HG02623 (cell line): Measurements from ENCODE around the gene TCF7L1.

ENCODE experiments used
- ATAC-seq: cut with Tn5 transposase; IDR thresholded peaks from one replicate; pipeline ENCODE4 v1.9.1; 2021; ENCODE audit warnings: moderate library complexity; ENCODE audit not compliant: unreplicated experiment

TCF7L1 gene

DNA sequence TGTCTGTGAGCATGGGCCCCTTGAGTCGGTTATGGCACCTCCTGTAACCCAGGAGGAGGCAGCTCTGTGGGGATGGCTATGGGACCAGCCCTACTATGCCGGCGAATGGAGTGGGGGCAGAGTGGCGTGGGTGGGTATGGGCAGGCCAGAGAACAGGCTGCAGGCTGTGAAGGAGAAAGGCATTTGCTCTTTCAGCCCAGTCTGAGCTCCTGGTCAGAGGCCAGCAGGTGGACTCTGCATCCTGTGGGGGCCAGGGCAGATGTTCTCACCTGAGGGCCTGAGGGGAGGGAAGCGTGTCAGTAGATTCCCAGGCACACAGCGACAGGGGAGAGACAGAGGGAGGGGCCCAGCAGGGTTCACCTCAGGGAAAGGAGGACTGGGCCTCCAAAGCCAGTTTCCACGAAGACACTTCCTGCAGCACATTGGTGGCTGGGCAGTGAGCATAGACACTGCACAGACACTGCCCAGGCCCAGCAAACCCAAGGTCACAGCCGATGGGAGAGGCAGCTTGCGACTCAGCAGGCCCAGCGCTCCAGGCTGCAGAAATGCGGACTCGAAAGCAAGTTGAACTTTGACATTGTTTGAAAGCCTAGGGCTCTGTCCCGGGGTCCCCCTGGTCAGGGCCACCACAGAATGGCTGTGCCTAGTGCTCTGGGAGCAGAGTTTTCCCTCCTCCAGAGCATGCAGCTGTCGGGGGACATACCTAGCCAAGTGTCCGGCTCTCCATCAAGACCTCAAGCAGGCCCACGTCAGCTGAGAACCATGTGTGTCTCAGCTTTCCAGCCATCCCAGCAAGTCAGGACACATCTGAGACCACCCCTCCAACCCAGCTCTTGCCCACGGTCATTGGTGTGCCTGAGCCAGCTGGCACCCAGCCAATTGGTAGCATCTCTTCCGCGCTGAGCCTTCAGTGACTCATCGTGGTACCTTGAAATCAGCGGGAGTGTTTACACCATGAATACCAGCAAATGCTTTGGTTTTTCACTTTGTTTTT, 140.8 kb downstream of the TCF7L1 start:
- ATAC-seq: no peak

DNA sequence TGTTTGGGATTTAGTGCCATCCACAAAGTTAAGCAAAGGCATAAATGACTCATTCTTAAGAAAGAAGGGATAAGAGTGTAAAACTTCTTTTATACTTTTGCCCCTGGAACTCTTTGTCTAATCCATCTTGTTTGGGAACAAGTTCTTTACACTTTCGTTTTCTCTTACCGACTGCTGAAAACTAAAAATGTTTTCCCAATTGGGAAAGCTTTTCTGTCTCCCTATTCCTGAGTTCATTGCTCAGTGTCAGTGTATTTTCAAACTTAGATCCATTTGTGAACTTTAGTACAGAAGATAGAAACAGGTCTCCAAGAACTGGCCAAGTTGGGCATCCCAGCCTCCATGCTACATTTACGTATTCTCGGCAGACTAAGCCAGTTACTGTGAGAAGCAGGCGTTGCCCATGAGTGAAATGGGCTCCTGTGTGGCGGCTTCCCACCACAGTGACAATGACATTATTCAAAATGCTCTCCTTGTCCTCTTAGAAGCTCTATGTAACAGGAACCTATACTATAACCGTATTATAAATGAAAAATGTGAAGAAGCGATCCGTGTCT, 142.9 kb downstream of the TCF7L1 start:
- ATAC-seq: no peak

DNA sequence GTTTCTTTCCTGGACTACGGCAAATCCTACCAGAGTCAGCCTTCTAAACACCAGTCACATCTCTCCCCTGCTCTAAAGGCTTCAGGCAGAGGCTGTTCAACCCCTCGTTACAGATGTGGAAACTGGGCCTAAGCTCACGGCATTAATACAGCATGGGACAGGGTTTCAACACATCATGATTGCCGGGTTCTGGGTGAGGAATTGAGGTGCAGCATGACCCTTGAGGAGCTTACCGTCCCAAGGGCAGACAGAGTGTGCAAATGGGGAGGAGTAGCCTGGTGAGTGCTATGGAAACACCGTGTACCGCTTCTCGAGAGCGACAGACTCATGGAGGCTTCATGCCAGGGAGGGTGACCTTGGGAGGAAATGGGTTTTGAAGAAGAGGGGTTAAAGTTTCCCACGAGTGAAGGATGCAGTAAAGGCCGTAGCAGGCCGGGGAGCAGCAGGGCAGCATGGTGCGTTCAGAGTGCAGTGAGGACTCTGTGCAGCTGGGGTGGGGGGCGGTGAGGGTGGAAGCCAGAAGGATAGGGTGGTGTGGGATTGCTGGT, 143.5 kb downstream of the TCF7L1 start:
- no peak for ATAC-seq

DNA sequence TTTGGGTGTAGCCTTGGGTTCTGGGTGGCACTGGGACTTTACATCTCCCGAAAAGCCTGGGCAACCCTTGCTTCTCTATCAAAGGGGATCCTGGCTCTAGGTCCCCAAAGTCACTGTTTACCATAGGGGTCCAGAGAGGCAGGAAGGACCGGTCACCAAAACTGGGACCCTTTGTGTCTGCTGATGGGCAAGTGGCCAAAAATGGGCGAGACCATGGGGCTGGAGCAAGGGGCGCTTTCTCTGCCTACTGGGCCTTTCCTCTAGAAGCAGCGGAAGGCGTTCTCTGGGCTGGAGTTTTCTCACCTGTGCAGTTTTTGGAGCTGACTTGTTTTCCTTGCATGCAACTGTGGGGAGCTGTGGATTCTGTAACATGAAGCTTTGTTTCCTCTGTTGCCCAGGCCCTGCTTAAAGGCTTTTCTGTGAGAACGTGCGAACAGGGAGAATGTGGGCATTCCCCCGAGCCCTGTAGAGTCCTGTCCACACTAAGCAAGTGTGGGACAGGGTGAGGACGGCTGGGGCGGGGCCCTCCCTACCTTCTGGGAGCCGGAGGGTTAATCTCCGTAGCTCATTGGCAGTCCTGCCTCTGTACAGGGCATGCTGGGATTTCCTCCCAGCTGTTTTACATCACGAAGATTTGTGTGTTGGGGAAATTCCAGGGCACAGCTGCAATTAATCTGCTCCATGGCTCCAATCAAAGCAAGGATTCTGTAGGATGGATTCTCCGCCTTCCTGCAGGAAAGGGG, 144.4 kb downstream of the TCF7L1 start:
- no peak for ATAC-seq

DNA sequence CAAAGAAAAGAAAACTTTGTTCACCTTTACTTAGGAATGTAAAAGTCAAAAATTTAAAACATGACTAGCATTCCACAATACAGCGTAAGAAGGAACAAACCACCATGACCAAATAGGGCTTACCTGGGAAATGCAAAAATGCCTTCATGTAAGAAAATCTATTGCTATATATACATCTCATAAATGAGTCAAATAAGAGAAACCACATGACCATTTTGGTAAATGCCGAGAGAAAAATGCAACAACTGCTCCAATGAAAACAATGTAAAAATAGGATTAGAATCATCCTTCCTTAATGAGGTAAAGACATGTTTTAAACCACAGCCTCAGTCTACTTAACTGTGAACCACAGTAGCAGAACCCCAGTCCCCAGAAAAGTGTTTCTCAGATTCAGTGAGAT, 145.2 kb downstream of the TCF7L1 start:
- no peak for ATAC-seq

DNA sequence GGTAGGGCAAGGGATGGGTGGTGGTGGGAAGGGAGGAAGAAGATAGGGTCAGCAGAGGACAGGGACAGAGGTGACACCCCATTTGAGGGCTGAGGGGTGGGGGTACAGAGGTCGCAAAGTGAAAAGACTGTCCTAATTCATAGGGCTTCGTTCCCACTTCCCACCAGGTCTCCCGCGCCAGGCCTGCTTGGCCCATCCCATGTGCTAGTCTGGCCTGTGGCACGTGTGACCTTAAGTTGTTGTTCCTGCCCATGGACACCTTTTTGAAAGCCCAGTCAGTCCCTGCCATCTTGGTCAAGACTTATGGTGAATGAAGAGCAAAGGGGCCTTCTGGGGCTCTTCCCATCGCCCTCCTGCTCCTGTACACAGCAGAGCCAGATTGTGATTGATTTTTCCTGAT, 148.4 kb downstream of the TCF7L1 start:
- no peak for ATAC-seq

DNA sequence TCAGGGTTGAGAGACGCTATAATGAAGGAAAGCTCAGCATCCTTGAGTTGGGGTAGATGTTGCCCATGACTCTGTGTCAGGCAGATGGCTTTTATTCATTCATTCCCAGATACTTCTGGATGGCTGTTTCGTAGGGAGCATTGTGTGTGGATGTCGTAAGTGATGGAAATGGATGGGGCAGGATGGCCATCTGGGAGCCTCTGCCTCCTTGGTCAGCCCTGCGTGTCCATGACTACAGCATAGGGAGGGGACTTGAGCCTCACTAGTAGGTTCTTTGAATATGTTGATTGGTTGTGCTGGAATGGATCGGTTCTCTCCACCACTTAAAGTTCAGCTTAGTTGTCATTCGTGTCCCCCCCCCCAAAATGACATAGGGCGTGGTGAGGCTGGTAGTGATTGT, 149.7 kb downstream of the TCF7L1 start:
- no peak for ATAC-seq

DNA sequence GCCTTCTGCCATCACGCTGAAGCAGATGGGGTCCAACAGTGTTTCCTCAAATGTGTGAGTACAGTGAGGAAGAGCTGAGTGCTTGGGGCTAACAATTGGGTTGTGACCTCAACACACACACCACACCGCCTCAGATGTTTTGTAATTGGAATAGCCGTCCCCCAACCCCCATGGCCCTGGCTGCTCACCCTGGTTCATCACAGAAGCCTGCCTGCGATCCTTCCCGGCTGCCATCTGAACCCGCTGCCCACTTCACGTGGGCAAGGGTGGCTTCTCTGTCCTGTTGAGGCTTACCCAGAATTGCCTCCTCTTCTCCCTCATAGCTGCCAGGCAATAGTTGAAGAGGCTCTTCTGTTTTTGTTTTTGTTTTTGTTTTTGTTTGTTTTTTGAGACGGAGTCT, 150.4 kb downstream of the TCF7L1 start:
- no peak for ATAC-seq

DNA sequence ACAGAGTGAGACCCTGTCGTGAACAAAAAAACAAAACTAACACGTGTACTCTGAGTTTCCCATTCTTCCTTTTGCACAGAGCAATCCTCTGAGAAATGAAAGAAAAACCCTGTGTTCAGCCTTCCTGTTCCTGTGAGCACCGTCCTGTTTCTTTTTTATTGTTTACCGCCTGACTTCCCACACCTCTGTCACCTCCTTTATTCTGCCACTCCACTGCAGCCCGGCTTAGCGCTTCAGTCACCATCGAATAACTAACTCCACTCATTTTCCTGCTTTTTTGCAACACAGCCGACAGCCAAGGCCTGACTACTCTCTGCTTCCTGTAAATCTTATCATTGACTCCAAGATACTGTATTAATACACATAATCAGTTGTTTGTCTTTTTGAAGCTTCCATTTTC, 153.7 kb downstream of the TCF7L1 start:
- no peak for ATAC-seq

DNA sequence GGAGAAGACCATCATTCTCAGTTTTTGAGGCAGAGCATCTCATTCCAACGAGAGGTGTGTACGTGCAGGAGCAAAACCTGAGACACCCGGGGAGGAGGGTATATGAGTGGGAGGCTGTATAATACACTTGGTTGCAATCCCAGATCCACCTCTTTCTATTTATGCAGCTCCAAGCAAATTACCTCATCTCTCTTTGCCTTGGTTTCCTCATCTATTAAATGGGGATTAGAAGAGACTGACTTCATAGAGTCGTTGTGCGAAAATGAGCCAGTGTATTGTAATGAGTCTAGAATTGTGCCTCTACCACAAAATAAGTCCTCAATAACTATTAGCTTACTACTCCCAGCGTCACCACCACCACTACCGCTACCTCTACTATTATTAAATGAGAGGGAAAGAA, 154.5 kb downstream of the TCF7L1 start:
- no peak for ATAC-seq

DNA sequence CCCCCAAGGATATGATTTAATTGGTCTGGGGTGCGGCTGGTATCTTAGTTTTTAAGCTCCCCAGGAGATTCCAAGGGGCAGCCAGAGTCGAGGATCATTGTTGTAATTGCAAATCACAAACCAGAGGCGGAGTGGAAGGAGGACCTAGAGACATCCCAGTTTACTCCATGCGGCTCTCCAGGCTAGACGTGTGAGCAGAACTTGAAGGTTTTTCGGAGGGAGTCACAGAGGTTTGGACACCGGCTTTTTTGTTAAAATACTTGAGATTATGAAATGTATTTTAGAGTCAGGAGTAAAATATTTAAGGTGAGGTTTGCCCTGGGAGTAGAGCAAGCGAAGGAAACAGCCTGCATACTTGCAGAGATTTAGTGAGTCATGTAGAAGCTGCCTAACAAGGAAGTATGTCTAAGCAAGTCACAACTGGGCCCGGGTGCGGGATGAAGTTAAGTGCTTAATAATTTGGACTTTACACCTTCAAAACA, 155.1 kb downstream of the TCF7L1 start:
- no peak for ATAC-seq

DNA sequence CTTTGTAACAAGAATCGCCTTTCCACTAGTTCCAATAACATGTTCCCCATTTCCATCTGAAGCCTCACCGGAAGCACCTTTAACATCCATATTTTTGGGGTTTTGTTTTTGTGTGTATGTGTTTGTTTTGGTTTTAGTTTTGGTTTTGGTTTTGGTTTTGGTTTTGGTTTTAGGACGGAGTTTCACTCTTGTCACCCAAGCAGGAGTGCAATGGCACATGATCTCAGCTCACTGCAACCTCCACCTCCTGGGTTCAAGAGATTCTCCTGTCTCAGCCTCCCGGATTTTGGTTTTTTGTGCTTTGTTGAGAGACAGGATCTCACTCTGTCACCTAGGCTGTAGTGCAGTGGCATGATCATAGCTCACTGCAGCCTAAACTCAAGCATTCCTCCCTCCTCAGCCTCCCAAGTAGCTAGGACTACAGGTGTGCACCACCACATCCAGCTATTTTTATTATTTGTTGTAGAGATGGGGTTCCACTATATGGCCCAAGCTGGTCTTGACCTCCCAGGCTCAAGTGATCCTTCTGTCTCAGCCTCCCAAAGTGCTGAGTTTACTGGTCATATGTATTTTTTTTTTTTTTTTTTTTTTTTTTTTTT, 158.3 kb downstream of the TCF7L1 start:
- ATAC-seq: no peak

DNA sequence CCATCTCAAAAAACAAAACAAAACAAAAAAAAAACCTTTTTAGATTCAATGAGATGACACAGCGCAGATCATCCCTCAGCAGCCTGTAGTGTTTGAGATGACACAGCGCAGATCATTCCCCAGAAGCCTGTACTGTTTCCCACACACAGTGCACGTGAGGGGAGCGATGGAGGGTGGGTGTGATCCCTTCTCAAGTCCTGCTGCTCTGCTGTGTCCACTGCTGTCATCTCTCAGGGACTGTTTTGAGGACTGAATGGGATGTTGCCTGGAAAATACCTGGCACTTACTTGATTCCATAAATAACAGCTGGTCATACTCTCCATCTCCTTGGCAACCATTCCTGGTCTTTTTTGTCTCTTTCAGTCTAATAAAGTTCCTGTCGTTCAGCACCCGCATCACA, 168.9 kb downstream of the TCF7L1 start:
- ATAC-seq: no peak

DNA sequence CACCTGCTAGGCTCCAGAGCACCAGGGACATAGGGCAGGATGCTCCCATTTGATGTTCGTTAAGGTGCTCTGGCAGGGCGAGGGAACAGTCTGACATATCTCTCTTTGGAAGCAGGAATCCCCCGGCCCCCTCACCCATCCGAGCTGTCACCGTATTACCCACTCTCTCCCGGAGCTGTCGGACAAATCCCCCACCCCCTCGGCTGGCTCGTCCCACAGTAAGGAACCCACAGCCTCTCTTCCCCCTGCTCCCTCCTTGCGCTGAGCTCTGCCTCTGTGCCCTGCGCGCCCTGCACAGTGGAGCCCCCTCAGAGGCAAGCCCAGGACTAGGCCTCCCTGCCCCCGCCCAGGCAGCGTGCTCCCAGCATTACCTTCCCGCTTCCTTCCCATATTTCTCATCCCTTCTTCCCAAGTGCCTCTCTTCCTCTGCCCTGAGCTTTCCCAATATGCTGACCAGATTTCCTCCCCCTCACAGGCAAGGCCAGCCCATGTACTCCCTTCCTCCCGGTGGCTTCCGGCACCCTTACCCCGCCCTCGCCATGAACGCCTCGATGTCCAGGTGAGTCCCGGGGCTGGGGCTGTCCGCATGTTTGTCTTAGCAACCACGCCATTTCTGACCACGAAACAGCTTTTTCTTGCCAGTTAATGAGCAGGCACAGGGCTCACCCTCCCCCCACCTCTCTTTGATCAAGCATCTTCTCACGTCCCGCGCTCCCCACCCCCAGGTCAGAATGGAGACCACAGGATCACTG, 170.8 kb downstream of the TCF7L1 start:
- ATAC-seq: no peak

DNA sequence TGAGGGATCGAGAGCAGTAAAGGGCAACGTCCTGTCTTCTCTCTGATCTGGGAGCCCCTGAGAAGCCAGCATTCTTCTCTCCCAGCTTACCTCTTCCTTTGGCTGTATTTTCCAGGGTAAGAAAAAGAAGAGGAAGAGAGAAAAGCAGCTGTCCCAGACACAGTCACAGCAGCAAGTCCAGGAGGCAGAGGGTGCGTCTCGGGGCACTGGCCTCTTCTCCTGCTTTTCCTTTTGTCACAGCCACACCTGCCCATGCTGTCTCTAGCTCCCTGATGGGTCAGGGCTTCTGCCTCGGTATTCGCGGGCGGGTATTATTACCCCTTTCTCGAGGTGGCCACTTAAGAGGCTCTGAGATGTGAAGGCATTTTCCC, 174.3 kb downstream of the TCF7L1 start:
- ATAC-seq: no peak

DNA sequence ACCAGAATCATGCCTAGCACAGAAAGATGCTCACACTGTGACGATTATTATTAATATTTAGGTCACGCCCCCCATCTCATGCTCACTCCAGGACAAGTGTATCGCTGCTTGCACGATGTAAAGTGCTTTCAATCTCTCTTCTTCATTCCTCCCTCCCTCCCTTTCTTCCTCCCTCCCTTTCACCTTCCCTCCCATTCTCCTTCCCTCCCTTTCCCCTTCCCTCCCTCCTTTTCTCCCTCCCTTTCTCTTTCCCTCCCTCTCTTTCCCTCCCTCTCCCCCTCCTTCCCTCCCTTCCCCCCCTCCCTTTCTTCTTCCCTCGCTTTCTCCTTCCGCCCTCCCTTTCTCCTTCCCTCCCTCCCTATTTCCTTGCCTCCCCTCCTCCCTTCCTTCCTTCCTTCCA, 175.0 kb downstream of the TCF7L1 start:
- ATAC-seq: no peak

DNA sequence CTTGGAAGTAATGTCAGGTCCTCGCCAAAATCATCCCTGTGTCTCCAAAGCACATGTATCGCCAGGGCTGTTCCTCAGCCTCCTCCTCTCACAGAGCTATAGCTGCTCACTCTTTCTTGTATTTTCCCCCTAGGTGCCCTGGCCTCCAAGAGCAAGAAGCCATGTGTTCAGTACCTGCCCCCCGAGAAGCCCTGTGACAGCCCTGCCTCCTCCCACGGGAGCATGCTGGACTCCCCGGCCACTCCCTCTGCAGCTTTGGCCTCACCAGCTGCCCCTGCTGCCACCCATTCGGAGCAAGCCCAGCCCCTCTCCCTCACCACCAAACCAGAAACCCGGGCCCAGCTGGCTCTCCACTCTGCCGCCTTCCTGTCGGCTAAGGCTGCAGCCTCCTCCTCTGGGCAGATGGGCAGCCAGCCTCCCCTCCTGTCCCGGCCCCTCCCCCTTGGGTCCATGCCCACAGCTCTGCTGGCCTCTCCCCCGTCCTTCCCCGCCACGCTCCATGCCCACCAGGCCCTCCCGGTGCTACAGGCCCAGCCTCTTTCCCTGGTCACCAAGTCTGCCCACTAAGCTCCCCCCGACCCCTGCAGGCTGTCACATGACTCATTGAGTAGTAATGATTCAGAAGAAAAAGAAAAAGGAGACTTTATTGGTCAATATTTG, 175.8 kb downstream of the TCF7L1 start:
- ATAC-seq: no peak

DNA sequence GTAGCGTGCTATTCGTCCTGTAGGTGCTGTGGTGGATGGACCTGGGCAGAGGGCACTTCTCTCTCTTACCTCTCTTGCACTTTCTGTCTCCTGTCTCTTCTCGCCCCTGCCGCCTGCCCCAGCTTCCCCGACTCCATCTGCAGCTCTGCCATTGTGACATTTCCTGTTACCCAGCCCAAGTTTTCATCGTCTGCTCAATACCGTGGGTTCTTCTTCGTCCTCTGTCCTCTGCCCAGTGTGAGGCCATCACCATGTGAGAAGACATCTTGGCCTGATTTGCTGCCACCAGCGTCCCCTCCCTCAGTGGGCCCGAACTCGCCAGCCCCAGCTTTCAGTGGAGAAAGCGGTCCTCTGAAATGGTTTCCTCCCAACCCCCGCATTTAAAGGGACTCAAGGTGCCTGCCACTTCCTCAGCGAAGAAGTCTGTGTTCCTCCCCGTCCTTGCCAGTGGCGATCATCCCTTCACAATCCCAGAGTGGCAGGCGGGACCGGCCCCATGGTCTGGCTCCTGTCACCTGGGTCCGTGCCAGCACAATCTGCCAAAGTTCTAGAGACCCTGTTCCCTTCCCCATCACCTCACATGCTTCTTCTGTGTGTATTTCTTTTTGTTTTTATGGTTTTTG, 176.6 kb downstream of the TCF7L1 start:
- ATAC-seq: peak; percentile 12

DNA sequence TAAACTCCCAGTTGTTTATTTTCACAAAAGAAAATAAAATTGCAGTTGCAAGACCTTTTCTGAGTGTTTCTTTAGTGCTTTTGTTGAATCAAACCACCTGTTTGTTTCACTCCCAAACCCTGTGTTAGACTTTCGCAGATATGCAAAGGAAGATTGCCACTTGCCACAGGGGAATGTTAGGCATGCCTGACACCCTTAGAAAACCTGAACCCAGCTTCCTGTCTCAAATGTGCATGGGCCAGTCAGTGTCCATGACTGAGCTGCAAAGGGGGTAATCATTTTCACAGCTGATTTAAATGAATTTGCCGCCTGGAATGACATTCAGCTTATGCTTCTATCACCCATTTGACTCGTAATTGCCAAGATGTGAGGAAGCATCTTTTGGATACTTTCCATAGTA, 177.1 kb downstream of the TCF7L1 start:
- ATAC-seq: peak; percentile 39
